ENCODE measurements around the gene EYS.

Gene EYS

GRCh38 chr6:64185621-64186020 lies 1521.4 kb downstream of the EYS start:
- Histone ChIP-seq H3K36me3 (ENCODE audit: insufficient read depth, low read length) (no peaks in the 10 kb centered on the region), H4K20me1 (ENCODE audit: insufficient read depth, low read length, poor library complexity, severe bottlenecking) (no peaks in the 10 kb centered on the region), H3K79me2 (ENCODE audit: insufficient read depth, low read length) (no peaks in the 10 kb centered on the region), H3K4me3 (ENCODE audit: low read length, poor library complexity, severe bottlenecking) (no peak overlapping the region), H3K9me2 (replicated peaks; ENCODE audit: low read depth, low read length) (no peaks in the 10 kb centered on the region), H3K9me3 (ENCODE audit: insufficient read depth, low read depth, low read length) (no peaks in the 10 kb centered on the region), H2AFZ (ENCODE audit: low read length) (no peak overlapping the region), H3F3A (ENCODE audit: low read depth) (no peaks in the 10 kb centered on the region), H3K4me2 (ENCODE audit: low read depth, low read length, poor library complexity, severe bottlenecking) (no peak overlapping the region), H3K4me1 (ENCODE audit: insufficient read depth, low read length, poor library complexity, severe bottlenecking) (no peaks in the 10 kb centered on the region), H3K9ac (ENCODE audit: low read depth, low read length, poor library complexity, severe bottlenecking) (no peak overlapping the region), H3K27me3 (ENCODE audit: insufficient read depth, low read length, poor library complexity, severe bottlenecking) (no peaks in the 10 kb centered on the region)
- no peak for TF ChIP-seq EZH2phosphoT487 (IDR thresholded peaks at IDR 0.05; ENCODE audit: borderline replicate concordance)
- TF ChIP-seq, protein P1, sequence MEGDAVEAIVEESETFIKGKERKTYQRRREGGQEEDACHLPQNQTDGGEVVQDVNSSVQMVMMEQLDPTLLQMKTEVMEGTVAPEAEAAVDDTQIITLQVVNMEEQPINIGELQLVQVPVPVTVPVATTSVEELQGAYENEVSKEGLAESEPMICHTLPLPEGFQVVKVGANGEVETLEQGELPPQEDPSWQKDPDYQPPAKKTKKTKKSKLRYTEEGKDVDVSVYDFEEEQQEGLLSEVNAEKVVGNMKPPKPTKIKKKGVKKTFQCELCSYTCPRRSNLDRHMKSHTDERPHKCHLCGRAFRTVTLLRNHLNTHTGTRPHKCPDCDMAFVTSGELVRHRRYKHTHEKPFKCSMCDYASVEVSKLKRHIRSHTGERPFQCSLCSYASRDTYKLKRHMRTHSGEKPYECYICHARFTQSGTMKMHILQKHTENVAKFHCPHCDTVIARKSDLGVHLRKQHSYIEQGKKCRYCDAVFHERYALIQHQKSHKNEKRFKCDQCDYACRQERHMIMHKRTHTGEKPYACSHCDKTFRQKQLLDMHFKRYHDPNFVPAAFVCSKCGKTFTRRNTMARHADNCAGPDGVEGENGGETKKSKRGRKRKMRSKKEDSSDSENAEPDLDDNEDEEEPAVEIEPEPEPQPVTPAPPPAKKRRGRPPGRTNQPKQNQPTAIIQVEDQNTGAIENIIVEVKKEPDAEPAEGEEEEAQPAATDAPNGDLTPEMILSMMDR (conservative IDR thresholded peaks at IDR 0.05; ENCODE audit: low read length) = no peak

DNA sequence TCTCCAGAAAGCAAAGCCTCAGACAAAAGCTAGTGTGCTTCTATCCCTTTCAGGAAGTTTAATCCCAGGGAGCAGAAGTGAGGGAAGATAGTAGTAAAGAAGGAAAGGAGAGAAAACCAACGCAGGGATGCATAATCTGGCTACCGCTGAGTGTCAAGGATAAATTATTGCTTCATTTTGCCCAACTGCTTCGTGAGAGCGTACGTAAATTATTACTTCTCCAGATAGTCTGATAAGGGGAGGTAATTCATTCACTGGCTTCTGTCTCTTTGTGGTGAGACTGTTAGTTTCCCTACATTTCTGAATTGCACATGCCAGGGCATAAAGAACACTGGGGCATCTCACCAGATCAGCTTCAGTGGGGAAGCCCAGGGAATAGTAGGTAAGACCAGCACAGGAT lies 1531.7 kb downstream of the EYS start:
- no peak for TF ChIP-seq EZH2phosphoT487 (IDR thresholded peaks at IDR 0.05; ENCODE audit: borderline replicate concordance)
- TF ChIP-seq, protein P1 (conservative IDR thresholded peaks at IDR 0.05; ENCODE audit: low read length) = no peak
- Histone ChIP-seq H4K20me1 (ENCODE audit: insufficient read depth, low read length, poor library complexity, severe bottlenecking) (no peaks in the 10 kb centered on the region), H3K4me1 (ENCODE audit: insufficient read depth, low read length, poor library complexity, severe bottlenecking) (no peaks in the 10 kb centered on the region), H3K9ac (ENCODE audit: low read depth, low read length, poor library complexity, severe bottlenecking) (no peak overlapping the region), H2AFZ (ENCODE audit: low read length) (no peak overlapping the region), H3K79me2 (ENCODE audit: insufficient read depth, low read length) (no peaks in the 10 kb centered on the region), H3F3A (ENCODE audit: low read depth) (no peaks in the 10 kb centered on the region), H3K9me2 (replicated peaks; ENCODE audit: low read depth, low read length) (no peaks in the 10 kb centered on the region), H3K27me3 (ENCODE audit: insufficient read depth, low read length, poor library complexity, severe bottlenecking) (no peaks in the 10 kb centered on the region), H3K9me3 (ENCODE audit: insufficient read depth, low read depth, low read length) (no peaks in the 10 kb centered on the region), H3K4me2 (ENCODE audit: low read depth, low read length, poor library complexity, severe bottlenecking) (no peak overlapping the region), H3K36me3 (ENCODE audit: insufficient read depth, low read length) (no peaks in the 10 kb centered on the region), H3K4me3 (ENCODE audit: low read length, poor library complexity, severe bottlenecking) (no peak overlapping the region)

DNA sequence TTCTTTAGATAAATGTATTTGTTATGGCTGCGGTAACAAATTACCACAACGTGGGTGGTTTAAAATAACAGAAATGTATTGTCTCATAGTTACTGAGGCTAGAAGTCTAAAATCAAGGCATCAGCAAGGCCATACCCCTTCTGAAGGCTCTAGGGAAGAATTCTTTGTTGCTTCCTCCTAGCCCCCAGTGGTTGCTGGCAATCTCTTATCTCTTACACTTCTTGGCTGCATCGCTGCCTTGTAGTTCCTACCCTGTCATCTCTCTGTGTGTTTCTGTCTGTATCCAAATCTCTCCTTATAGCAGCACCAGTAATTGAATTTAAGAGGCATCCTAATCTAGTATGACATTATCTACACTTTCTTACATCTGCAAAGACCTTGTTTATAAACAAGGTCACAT lies 1536.7 kb downstream of the EYS start:
- H3K27me3 ChIP-seq (ENCODE audit: insufficient read depth, low read length, poor library complexity, severe bottlenecking) = no peaks in the 10 kb centered on the region
- no peak overlapping the region for H3K4me2 ChIP-seq (ENCODE audit: low read depth, low read length, poor library complexity, severe bottlenecking)
- TF ChIP-seq, protein P1 (conservative IDR thresholded peaks at IDR 0.05; ENCODE audit: low read length) = no peak
- TF ChIP-seq EZH2phosphoT487 (IDR thresholded peaks at IDR 0.05; ENCODE audit: borderline replicate concordance) = no peak
- H2AFZ ChIP-seq (ENCODE audit: low read length) = no peak overlapping the region
- H3K4me1 ChIP-seq (ENCODE audit: insufficient read depth, low read length, poor library complexity, severe bottlenecking) = no peaks in the 10 kb centered on the region
- H3K36me3 ChIP-seq (ENCODE audit: insufficient read depth, low read length) = no peaks in the 10 kb centered on the region
- no peaks in the 10 kb centered on the region for H3F3A ChIP-seq (ENCODE audit: low read depth)
- H4K20me1 ChIP-seq (ENCODE audit: insufficient read depth, low read length, poor library complexity, severe bottlenecking) = no peaks in the 10 kb centered on the region
- H3K9me2 ChIP-seq (replicated peaks; ENCODE audit: low read depth, low read length) = no peaks in the 10 kb centered on the region
- H3K9me3 ChIP-seq (ENCODE audit: insufficient read depth, low read depth, low read length) = no peaks in the 10 kb centered on the region
- H3K79me2 ChIP-seq (ENCODE audit: insufficient read depth, low read length) = no peaks in the 10 kb centered on the region
- H3K4me3 ChIP-seq (ENCODE audit: low read length, poor library complexity, severe bottlenecking) = no peak overlapping the region
- no peak overlapping the region for H3K9ac ChIP-seq (ENCODE audit: low read depth, low read length, poor library complexity, severe bottlenecking)

All from Loucy (cell line).